GM18868 (cell line): ENCODE results near the gene OR4X2.
A peak's percentile ranks its signal among the peaks of the same experiment; 100 is the strongest.
"Not testable (repeated sequence)": the region's sequence is repeated elsewhere in the genome, so short reads cannot be mapped to it uniquely, and the experiment has no call there.

Source experiments
- ATAC-seq: cut with Tn5 transposase; IDR thresholded peaks from one replicate; pipeline ENCODE4 v1.9.1; 2021; ENCODE audit warnings: mild to moderate bottlenecking, moderate library complexity; ENCODE audit not compliant: unreplicated experiment

OR4X2 gene, protein sequence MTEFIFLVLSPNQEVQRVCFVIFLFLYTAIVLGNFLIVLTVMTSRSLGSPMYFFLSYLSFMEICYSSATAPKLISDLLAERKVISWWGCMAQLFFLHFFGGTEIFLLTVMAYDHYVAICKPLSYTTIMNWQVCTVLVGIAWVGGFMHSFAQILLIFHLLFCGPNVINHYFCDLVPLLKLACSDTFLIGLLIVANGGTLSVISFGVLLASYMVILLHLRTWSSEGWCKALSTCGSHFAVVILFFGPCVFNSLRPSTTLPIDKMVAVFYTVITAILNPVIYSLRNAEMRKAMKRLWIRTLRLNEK

DNA sequence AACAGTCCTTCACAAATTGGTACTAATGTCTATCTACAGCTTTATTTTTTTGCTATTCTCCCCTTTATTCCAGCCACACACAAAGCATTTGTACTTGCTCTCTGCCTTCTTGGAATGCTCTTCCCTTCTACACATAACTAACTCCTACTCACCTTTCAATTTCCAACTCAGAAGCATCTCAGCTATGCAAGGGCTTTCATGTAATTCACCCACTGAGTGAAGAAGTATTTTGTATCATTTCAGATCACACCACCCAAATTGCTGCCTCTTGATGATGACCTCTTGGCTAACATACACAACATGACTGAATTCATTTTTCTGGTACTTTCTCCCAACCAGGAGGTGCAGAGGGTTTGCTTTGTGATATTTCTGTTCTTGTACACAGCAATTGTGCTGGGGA is at the start of gene OR4X2:
Gene OR4X2 (plus strand): TSS at position 301 of the 400 bp plus-strand sequence. CDS start 0 bp downstream, at position 301.
- no peak for ATAC-seq

DNA sequence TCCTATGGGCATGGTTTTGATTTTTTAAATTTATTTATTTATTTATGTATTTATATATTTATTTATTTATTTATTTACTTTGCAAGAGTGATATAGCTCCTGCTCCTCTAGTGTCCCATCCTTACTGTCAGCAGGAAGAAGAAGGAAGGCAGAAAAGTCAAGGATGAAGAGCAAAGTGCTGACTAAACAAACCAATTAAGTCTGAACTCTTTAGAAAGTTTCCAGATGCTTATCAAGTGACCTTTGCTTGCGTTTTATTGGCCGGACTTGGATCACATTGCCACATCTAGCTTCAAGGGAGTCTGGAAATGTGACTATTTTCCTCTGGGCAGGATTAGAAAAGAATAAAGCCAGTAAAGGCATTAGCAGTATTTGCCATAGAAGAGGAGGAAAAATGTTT is 37.0 kb upstream of the OR4X2 start:
- no peak for ATAC-seq

DNA sequence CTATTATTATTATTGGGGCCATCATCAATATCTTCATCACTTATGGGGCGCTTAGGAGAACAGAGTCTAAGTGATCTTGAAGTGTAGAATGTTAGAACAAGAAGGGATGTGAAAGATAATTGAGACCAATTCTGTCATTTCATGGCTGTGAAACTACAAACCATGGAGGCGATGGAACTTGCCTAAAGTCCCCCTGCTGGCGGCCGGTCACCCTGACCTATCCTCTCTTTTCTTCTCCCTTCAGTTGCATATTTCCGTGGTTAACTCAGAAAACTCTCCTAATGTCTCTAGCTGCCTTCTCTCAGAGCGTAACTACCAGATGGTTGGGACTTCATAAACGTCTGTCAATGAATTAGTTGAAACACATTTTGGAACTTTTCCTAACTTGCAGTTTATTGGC is 34.9 kb upstream of the OR4X2 start:
- no peak for ATAC-seq

DNA sequence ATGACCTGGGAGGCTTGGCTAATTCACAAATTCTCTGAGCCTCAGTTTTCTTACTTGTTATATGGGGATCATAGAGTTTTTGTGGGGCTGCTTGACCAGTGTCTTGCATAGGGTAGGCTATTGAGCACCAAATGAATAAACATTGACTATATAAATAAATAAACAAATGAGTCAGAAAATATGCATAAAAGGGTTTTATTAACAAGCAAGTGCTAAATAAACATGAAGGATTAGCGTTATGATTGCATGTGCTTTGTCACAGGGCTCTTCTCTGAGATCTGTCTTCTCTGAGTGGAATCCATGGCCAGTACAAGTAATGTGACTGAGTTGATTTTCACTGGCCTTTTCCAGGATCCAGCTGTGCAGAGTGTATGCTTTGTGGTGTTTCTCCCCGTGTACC is 28.4 kb upstream of the OR4X2 start, which contains the start of gene OR4B1:
Gene OR4B1 (plus strand): TSS at position 301 of the 400 bp plus-strand sequence. CDS start 0 bp downstream, at position 301.
- no peak for ATAC-seq

DNA sequence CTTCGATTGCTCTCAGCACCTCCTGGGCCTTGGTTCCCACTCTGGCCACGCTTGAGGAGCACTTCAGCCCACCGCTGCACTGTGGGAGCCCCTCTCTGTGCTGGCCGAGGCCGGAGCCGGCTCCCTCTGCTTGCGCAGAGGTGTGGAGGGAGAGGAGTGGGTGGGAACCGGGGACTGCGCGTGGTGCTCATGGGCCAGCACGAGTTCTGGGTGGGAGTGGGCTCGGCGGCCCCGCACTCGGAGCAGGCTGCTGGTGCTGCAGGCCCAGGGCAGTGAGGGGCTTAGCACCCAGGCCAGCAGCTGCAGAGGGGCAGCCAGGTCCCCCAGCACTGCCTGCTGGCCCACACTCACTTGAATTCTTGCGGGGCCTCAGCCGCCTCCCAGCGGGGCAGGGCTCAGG is 16.1 kb upstream of the OR4X2 start:
- ATAC-seq = no peak

DNA sequence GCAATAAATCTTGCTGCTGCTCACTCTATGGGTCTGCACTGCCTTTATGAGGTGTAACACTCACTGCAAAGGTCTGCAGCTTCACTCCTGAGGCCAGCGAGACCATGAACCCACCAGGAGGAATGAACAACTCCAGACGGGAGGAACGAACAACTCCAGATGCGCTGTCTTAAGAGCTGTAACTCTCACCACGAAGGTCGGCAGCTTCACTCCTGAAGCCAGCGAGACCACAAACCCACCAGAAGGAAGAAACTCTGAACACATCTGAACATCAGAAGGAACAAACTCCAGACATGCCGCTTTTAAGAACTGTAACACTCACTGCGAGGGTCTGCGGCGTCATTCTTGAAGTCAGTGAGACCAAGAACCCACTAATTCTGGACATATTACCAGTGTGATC is 14.8 kb upstream of the OR4X2 start:
- ATAC-seq = not testable (repeated sequence)

DNA sequence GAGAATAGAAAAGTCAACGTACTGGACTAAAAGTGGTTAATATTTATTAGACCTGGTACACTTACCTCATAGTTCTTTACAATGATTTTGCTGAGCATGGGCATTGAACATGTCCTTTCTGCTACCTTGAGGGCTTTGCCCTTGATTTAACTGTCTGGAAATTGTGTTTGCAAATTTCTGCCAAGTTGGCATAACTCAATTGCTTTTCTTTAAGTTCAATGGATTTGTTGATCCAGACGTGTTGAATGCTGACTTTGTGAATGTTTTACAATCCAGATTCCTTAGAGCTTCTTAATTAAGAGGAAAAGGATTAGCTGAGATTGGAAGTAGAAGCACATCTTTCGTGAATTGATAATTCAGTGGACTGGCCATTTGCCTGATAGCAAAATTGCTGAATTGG is 7.2 kb upstream of the OR4X2 start:
- ATAC-seq = no peak

DNA sequence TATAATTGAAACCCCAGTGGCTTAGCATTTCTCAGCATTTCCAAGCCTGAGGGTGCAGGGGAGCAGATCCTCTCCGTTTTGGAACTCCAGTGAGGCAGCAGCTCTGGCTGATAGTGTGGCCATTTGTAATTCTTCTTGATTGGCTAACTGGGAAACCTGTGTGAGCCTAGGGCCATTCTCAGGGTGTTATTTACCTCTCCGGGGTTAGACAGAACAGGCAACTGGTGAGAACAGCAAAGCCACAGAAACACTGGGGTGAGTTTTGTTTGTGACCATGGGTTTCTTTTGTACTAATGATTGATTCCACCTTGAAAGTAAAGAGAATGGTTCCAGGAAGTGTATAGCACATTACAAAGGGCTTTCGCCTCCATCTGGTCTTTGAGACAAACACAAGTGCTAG is 2.4 kb upstream of the OR4X2 start:
- no peak for ATAC-seq

DNA sequence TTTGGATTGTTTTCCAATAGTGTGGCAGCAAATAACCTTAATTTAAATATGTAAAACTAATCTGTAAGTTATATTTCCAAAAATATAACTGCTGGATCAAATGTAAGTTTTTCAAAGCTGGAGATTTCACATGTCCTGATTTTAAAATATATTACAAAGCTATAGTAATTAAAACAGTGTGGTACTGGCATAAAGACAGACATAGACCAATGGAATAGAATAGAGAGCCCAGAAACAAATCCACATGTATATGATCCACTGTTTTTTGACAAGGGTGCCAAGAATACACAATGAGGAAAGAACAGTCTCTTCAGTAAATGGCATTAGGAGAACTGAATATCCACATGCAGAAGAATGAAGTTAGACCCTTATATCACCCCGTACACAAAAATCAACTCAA is 4.0 kb downstream of the OR4X2 start:
- ATAC-seq = no peak

DNA sequence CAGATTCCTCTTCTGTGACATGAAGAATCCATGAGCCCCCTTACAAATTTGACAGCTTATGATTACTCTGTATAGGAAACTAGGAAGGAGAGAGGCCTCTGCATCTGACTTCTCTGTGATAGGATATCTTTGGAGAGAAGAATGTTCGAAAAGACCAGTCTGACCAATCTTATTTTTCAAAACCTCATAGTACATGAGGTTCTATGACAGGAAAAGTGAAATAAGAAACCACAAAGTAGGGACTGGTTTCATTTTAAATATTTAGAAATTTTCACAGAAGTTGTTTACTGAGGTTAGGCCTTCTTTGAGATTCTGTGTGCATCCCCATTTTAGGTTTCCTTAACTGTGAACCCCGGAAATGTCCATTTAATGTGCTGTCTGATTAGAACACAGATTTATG is 16.7 kb downstream of the OR4X2 start:
- peak; percentile 69 for ATAC-seq

DNA sequence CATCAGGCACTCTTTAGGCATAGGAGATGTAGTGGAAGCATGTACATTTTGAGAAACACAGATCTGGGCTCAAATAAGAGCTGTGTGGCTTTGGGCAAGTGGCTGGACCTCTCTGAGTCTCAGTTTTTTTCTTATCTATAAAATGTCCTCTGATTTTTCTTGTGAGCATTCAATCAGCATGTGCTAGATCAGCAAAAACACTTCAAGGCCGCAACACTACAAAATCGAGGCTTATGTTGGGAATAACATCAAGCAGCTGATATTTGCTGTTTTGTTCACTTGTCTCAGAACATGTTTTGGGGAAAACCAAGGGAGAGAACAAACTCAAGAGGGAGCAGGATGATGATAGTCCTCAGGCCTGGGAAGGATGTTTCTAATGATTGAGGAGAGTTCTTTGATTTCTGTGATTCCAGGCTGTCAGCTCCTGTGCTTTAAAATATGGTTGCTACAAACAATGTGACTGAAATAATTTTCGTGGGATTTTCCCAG is 18.6 kb downstream of the OR4X2 start, which contains the start of gene OR4X1:
Gene OR4X1 (plus strand): TSS at position 439 of the 489 bp plus-strand sequence. CDS start 0 bp downstream, at position 439.
- no peak for ATAC-seq

DNA sequence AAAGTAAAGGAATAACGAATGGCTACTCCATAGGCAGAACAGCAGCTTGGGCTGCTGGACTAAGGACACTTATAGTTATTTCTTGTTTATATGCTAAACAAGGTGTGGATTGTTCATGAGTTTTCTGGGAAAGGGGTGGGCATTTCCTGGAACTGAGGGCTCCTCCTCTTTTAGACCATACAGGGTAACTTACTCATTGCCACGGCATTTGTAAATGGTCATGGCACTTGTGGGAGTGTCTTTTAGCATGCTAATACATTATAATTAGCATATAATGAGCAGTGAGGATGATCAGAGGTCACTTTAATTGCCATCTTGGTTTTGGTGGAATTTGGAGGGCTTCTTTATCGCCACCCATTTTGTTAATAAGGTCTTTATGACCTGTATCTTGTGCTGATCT is 25.7 kb downstream of the OR4X2 start:
- ATAC-seq = no peak

DNA sequence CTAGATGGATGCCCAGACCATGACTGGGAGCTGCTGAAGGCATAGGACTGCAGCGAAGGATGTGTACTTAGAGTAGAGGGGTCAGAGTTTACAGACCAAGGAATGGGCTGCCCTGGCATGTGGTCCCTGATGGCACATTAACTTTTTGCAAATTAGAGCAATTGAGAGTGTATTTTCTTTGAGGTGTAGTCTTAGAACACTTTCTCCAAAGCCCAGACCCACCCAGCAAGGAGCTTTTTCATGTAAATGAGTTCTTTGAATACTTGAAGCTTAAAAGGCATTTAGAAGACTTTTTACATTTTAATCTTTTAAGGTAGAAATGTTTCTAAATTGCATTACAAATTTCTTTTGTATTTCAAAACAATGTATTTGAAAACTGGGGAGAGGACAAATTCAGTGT is 27.7 kb downstream of the OR4X2 start:
- ATAC-seq = no peak
